Dermis blood vessel endothelial cell (primary cell): ENCODE results near the gene TMEM47. TPM values are rescaled to one million over a fixed set of nuclear protein-coding genes. Genes with fewer than 3 reads are reported as not detected.

Source experiments
- DNase-seq: peaks from one replicate; pipeline ENCODE4 v3.0.0; 2010
- total RNA-seq: library from RNA; depleted of rRNA; stranded (reverse); fragments of >200 nt; gene quantifications from 2 replicates; pipeline ENCODE4 v1.2.3, GENCODE V29; 2014

TMEM47 gene
- total RNA-seq: 8.7 and 12.4 TPM in 2 replicates

- DNase-seq: peak; percentile 74
Observed at GRCh38 chrX:34656842-34657725, at the start of gene TMEM47. Gene TMEM47 (minus strand): TSS chrX:34657285. CDS start chrX:34657029, 256 bp downstream.

DNA sequence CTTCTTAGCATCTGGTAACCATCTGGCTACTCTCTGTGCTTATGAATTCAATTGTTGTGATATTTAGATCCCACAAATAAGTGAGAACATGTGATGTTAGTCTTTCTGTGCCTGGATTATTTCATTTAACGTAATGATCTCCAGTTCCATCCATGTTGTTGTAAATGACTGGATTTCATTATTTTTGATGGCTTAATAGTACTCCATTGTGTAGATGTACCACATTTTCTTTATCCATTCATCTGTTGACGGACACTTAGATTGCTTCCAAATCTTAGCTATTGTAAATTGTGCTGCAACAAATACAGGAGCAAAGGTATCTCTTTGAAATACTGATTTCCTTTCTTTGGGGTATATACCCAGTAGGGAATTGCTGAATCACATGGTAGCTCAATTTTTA lies 30.0 kb upstream of the TMEM47 start:
- no peak for DNase-seq

DNA sequence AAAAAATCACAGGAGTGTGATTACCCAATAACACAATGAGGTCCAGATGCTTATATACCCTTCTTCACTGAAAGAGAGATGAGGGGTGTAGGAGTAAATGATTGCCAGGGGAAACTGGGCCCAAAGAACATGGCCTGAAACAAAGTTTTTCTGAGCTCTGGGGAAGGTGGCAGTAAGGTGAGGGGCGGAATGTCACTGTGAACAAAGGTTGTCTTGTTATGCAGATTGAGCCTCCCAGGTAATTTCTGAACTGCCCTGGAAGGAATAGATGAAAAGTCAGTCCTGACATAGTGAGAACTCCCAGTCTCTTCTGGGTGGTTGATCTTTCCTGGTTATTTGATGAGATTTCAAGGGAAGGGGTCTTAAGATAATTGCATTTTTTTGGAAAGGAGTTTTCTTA lies 2.5 kb upstream of the TMEM47 start:
- DNase-seq: no peak

- DNase-seq: no peak
Observed at GRCh38 chrX:34658326-34658725, 1.2 kb upstream of the TMEM47 start.

- DNase-seq: no peak
Observed at GRCh38 chrX:34657726-34658070, 613 bp upstream of the TMEM47 start.

DNA sequence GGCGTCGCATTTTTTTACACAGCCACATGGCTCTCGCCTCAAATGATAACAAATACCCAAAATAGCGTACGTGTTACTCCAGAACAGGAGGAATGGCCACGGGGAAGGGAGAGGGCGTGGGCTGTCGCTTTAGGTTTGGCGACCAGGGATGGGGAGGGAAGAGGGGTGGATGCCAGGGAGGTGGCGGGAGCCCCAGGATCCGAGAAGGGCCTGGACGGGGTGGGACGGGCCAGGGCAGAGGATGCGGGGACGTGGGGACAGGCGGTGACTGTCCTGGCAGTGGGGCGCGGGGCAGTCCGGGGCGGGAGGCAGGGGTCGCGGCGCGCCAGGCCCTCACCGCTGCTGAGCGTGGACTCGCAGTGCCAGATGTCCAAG lies 631 bp downstream of the TMEM47 start:
- DNase-seq: no peak

DNA sequence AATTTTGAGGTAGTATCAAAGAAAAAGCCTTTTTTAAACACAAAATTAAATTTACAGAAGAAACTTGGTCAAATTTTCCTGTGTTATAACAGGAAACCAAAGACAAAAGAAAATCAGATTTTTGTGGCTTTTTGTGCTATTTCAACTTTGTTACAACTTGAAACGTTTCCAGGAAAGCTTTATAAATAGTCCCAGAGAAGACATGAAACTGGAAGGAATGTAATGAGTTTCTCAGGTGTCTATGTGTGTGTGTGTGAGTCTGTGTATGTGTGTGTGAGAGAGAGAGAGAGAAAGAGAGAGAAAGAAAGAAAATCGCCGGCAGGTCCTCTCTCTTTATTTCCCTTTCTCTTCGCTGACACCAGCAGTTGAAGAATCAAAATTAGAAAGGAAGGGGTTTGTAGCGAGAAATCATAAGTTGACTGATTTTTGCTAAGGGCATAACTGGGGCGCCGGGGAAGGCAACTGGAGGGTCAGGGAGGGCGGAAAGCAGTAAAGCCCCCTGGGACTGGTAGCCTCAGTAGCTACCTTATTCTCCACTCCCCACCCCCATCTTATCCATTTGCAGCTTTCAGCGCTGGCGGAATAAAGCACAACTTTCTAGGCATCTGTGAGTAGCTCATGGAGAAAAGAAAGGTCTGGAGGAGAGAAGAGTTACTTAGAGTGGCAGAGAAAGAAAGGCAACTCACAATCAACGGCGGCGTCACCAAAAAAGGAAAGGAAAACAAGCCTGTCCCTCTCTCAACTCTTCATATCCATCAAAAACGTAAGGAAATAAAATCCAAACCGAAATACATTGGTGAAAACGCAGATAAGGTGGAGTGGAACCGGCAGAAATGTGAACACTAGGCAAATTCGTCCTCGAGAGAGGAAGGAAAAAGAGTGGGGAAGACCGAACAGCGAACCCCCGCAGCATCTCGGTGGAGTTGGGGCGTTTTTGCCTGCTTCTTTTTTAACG lies 1.3 kb downstream of the TMEM47 start:
- no peak for DNase-seq

GRCh38 chrX:34654696-34655490 lies 2.2 kb downstream of the TMEM47 start:
- DNase-seq: no peak

- DNase-seq: no peak
Observed at GRCh38 chrX:34653811-34654210, 3.3 kb downstream of the TMEM47 start.

- no peak for DNase-seq
Observed at GRCh38 chrX:34642849-34643248, 14.2 kb downstream of the TMEM47 start.

- DNase-seq: peak; percentile 65
Observed at GRCh38 chrX:34638116-34638515, 19.0 kb downstream of the TMEM47 start.

GRCh38 chrX:34634349-34634748 lies 22.7 kb downstream of the TMEM47 start:
- no peak for DNase-seq

DNA sequence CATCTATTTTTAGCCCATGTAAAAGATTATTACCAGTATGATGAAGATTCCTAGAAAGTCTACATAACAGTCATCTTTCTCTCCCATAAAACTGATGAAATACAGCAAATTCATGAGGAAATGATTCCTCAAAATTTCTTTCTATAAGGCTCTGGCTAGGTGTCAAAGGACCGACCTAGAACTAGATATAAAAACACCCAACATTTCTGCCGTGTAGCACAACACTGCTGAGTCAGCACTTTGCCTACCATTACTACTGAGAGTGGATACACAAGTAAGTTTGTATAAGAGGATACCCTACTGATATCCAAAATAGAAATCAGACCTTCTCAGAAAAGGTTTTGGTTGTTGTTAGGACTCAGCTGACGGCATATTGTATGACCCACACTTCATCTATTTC lies 24.7 kb downstream of the TMEM47 start:
- DNase-seq: no peak

GRCh38 chrX:34631479-34632220 lies 25.4 kb downstream of the TMEM47 start:
- peak; percentile 62 for DNase-seq

GRCh38 chrX:34629572-34629971 lies 27.5 kb downstream of the TMEM47 start:
- DNase-seq: no peak

DNA sequence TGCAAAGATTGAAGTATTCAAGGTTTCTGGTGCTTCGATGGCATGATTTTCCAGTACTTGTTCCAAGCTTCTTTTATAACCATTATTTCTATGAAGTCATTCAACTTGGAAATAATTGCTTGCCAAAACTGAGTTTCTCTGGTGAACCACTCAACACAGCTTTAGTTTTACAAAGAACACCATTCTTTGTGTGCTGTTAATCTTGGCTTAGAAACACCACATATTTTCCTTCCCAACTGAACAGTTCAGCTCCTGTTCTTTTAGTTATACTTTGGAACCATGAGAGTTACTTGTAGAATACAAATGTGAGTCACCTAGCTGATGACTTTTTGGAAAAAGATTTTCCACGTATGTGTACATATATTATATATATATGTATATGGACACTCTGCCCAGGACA lies 32.7 kb downstream of the TMEM47 start:
- DNase-seq: no peak

GRCh38 chrX:34619920-34620319 lies 37.2 kb downstream of the TMEM47 start:
- DNase-seq: peak; percentile 9

DNA sequence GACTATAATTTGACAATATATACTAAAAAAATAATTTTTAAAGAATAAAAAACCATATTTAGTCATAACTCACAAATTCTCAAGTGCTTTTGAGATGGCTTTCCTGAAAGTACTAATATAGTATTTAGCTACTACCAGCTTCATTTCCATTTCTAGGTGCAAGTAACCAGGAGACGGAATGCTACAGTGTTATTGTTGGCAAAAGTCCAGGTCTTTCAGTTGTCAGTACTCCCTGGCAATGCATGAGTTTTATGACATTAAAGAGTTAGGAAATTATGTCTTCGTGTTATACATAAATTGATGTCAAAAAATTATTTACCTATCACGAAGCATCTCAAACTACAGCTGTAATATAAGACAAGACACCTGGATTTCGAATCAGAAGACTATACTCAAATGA lies 45.0 kb downstream of the TMEM47 start:
- peak; percentile 83 for DNase-seq

- DNase-seq: no peak
Observed at GRCh38 chrX:34598362-34598761, 58.7 kb downstream of the TMEM47 start.

- DNase-seq: peak; percentile 63
Observed at GRCh38 chrX:34586936-34587335, 70.1 kb downstream of the TMEM47 start.

- peak; percentile 19 for DNase-seq
Observed at GRCh38 chrX:34586346-34586911, 70.7 kb downstream of the TMEM47 start.

DNA sequence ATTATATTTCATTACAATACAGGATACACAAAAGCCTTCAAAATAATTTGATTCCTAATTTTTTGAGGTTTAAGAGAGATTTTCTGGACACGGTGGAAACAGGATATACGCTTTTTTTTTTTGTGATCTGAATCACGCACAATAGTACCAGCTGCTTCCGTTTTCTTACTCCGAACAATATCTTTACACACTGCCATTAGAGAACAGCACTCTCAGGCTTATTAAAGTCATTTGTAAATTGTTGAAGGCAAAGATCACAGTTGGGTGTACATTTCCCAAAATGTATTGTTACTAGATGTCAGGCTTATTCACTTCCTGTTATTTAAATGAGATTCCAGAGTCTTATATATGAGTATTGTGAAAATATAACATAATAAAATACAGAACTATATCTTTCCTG lies 71.5 kb downstream of the TMEM47 start:
- peak; percentile 89 for DNase-seq
